ENCODE results near the gene MZT2B.
"Not testable (repeated sequence)": the region's sequence is repeated elsewhere in the genome, so short reads cannot be mapped to it uniquely, and the experiment has no call there.

The MZT2B gene

DNA sequence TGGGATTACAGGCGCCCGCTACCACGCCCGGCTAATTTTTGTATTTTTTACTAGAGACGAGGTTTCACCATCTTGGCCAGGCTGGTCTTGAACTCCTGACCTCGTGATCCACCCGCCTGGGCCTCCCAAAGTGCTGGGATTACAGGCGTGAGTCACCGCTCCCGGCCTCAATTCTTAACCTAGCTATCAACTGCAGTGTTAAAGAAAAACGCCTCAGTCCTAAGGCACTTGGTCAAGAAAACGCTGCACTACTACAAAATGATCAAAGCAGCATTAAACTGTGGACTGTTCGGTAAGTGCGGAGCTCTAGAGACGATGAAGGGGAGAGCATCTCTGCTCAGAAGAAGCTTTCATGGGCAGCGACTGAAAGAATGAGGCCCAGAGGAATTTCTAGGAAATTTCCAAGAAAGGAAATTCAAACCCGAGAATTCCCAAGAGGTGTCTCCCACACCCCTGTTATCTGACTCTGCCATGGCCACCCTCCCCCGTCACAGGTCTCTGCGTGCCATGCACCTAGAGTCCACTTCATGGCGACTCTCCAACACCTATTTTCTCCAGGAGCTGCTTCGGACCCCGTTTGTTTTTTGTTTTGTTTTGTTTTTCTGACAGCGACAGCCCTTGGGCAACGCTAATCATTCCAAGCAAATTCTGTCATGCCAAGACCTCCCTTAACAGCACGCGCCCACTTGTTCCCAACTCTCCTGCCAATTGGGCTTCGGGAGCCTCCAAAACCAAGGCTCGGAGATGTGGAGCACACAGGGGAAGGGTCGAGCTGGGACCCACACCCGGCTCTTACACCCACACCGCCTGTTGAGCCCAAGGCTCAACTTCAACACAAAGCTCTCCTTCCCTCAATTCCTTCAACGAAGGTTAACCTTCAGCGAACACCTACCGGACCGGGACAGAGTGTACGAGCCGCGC lies 1.4 kb upstream of the MZT2B start:
- not testable (repeated sequence) for DNase-seq

DNA sequence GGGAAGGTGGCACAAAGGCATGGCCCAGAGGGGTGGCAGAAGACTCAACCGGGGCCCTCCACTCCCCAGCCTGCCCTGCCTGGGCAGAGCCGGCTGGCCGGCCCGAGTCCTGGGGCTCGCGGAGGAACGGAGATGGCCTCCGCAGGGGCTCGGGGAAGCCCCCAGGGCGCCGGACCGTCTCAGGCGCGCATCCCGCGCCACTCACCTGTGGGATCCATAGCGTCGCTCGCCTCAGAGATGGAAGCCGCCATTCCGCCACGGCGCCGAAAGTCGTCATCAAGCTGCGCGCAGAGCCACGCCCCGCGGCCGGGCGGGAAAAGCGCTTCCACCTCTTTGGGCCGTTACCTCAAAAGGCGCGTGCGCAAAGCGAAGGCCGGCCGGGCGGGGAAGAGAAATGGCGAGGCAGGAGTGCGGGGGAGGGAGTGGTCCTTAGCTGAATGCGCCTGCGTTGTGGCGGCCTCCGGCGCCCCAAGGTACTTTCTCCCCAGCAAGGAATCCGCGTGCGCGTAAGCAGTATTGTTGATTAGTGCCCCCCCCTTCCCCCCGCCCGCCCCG lies 660 bp upstream of the MZT2B start, which contains the start of gene SMPD4:
Gene SMPD4 (minus strand): TSS at position 278 of the 555 bp plus-strand sequence. CDS start 5,010 bp downstream, outside the sequence.
- peak; percentile 98 for DNase-seq

DNA sequence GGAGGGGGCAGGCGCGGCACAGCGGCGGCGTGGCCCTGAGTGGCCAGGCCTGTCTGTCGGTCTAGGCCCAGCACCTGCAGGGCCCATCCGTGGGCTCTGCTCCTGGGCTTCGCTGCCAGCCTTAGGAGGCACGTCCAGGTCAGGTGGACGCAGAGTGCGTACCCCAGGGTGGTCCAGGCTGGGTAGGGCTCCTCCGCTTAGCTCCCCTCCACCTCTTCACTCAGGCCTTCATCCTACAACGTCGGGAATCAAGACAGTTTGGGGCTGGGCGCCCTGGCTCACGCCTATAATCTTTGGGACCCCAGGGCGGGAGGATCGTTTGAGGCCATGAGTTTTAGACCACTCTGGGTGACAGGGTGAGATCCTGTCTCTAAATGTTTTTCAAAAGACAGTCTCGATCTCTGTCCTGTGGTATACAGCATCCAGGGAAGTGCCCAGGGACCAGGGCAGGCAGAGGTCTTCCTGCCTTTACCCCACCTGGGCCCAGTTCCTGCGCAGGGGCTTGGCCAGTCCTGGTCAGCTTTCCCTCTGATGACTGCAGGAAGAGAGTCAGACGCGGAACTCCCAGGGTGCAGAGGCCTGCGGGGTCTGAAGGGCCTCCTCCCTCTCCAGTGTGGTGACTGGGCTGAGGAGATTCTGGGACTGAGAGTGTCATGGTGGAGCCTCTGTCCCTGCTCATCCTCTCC lies 907 bp downstream of the MZT2B start:
- DNase-seq, result not testable (repeated sequence)

DNA sequence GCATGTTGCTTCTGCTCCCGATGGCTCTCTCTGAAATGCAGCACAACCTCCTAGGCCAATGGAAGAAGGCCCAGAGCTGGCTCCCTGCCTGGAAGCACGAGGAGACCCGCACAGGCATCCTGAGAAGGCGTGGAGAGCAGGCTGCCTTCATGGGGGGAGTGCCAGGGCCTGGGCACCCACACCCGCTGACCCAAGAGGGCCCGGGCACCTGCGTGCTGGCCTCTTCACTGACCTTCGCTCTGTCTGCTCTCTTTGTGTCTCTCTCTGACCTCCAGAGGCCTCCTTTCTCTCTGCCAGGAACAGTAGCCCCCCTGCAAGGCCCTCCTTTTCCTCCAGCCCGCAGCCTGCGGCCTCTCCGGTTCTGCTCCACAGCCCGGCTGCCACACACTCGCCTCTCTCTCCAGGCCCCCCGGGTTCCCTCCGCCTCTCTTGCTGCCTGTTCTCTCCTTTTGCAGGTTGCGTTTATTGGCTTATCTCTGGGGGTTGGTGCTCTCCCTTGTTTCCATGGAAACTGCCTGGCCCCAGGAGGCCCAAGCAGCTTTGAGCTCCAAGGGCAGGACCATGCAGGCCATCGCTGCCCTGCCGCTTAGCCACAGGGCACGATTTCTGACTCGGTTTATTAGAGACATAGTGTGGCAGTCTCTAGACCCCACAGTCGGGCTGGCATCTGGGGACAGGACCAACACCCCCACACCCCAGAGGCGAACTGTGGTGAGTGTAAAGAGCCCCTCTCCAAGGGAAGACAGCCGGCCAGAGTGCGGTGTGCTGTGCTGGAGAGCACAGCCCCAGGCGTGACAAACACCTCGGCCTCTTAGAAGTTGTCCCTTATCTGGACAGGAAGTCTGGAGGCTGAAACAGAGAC lies 1.7 kb downstream of the MZT2B start:
- DNase-seq, result no peak

DNA sequence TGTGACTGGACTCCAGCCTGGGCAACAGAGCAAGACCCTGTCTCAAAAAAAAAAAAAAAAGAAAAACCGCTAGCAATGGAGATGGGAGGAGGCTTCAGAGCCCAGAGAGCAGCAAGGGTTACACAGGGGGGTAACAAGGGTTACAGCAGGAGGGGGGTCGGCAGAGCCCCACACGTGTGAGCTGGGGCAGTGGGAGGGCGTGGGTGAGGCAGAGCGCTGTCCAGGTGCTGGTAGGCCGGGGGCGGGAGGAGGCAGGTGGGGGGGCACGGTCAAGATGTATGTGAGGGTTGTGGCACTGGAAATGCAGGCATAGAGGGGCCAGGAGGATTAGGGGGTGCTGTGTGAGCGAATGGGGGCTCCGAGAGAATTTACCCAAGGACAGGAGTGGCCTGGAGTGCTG lies 3.4 kb downstream of the MZT2B start:
- DNase-seq, result no peak

DNA sequence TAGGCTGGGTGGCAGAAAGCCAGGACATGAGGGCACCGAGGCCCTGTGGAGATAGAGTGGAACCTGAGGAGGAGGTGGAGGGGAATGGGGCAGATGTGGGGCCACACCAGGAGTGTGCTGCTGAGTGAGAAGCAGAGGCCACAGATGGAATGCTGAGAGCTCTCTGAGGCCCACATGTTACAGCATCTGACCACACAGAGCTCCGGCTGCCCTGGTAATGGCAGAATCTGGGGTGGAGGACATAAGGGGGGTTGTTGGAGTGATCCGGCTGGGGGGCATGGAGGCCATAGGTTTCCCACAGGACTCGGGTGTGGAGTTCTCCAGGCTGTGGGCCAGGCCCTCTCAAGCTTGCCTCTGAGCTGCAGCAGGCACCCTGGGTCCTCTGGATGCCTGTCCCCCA lies 3.8 kb downstream of the MZT2B start:
- DNase-seq, result no peak

DNA sequence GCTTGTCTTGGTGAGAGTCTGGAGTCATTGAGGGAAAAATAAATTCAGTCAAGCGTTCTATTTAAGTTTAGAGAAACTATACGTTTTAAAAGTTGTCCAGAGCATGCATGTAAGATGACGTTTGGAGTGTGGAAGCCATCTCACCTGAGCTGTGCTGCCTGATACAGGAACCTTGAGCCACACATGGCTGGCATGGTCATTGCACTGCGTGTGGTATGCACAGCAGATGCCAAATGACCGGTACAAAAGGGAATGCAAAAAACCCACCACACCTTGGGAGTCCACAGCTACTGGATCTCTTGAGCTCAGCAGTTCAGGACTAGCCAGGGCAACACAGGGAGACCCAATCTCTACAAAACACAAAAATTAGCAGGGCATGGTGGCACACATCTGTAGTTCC lies 4.3 kb downstream of the MZT2B start:
- DNase-seq, result no peak

DNA sequence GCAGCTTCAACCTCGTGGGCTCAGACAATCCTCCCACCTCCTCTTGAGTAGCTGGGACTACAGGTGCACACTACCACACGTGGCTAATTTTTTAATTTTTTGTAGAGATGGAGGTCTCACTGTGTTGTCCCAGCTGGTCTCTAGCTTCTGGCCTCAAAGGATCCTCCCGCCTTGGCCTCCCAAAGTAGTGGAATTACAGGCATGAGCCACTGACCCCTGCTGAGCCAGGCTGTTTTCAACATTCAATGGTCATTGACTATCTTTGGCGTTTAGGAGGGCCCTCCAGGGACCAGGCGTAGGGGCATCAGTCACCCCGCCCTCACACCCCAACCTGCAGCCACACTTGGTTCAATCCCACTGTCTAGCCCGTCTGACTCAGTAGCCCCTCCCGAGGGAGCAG lies 5.2 kb downstream of the MZT2B start:
- DNase-seq, result no peak

DNA sequence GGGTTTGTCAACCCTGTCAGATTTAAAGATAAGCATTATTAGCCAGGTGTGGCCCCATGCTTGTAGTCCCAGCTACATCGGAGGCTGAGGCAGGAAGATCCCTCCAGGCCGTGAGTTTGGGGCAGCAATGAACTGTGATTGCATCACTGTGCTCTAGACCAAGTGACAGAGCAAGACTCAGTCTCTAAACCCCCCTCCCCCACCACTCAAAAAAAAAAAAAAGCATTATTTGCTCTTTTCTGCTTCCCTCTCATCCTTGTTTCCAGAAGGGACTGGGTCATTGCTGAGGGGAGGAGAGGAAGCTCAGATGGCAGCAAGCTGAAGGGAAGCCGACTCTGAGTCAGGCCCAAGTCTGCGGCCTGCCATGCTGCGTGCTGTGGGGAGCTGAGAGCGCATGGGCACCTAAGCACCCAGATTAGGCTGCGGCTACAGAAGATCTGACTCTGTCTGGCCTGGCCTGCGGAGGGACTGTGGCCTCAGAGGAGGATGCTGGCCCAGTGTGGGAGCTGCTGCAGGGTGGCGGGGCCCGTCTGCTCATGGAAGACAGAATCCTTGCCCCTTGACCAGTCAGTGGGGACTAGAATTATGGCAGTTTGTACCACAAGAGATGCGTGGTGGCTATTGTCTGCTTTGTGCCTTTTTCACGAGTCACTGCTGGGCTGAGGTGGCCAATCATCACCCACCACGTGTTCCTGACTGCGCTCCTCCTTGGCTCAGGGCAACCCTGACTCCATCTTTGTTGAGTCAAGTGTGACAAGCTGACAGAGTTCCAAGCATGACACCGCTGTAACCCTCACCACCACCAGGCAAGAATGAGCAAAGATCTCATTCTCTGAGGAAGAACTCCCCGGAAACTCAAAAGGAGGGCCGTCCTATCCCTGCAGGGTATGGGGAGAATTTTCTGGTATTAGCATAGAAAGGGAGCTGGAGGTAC lies 6.1 kb downstream of the MZT2B start:
- not testable (repeated sequence) for DNase-seq

DNA sequence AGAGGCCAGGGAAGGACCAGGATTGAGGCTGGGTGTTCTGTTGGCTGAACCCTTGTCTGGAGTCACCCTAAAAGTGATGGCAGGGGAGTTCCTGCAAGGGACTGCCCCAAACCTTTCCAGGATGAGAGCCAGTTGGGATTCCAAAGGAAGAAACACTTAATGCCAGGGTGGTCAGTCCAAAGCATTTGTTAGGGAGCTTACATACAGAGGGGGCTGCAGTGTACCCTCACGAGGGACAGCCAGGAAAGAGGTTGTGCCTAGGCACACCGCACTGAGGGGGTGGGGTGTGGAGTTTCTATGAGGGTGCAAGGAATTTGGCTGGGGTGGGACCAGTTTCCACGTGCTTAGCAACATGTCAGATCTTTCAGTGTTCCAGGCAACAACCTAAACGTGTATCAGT lies 6.9 kb downstream of the MZT2B start:
- not testable (repeated sequence) for DNase-seq

DNA sequence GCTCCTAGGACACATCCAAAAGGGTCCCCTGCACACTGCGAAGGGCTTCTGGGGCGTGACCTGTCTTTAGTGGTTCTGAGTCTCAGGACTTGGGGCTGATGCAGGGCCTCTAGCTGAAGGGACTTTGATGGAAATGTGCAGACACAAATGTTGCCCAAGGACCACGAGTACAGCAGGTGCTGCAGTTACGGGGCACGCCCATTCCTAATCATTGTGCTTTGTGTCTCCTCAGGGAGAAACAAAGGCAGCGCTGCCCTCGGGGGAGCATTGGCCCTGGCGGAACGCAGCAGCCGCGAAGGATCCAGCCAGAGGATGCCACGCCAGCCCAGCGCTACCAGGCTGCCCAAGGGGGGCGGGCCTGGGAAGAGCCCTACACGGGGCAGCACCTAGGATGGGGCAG lies 8.2 kb downstream of the MZT2B start:
- DNase-seq, result no peak

DNA sequence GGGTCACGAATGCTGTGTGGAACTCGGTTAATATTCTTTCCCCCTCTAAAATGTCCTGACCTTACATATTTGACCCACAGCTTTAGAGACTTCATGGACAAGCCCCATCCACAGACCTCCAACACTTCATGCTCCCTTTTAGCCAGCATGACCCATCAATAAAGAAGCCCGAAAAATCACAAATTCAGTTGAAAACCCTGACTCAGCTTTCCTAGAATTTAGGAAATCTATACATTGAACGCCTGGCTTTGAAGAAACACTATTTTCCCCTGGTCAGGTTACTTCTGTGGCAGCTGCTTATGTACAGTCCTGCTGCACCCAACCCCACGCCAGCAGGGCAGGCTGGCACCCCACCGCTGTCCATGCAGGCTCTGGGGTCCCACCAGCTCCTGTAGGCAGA lies 9.3 kb downstream of the MZT2B start:
- not testable (repeated sequence) for DNase-seq

DNA sequence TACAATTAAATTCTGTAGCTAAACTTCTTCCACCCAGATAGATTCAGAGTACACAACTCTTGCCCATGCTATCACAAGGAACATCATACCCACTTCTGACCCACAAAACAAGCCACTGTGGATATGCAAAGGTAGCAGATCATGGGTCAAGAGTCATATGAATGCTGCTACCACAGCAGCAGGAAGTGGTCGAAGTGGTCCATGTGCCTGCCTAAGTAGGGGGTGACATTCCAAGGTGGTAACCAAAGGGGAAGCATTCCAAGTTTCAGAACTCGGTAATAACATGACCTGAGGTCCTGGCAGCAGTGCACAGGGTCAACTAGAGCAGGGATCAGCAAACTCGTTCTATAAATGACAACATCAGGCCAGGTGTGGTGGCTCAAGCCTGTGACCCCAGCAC lies 10.4 kb downstream of the MZT2B start:
- not testable (repeated sequence) for DNase-seq

DNA sequence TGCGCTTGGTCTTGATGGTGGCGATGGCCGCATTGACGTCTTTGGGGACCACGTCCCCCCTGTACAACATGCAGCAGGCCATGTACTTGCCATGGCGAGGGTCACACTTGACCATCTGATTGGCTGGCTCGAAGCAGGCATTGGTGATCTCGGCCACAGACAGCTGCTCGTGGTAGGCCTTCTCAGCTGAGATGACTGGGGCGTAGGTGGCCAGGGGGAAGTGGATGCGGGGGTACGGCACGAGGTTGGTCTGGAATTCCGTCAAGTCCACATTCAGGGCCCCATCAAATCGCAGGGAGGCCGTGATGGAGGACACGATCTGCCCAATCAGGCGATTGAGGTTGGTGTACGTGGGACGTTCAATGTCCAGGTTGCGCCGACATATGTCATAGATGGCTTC lies 11.8 kb downstream of the MZT2B start:
- DNase-seq, result not testable (repeated sequence)

DNA sequence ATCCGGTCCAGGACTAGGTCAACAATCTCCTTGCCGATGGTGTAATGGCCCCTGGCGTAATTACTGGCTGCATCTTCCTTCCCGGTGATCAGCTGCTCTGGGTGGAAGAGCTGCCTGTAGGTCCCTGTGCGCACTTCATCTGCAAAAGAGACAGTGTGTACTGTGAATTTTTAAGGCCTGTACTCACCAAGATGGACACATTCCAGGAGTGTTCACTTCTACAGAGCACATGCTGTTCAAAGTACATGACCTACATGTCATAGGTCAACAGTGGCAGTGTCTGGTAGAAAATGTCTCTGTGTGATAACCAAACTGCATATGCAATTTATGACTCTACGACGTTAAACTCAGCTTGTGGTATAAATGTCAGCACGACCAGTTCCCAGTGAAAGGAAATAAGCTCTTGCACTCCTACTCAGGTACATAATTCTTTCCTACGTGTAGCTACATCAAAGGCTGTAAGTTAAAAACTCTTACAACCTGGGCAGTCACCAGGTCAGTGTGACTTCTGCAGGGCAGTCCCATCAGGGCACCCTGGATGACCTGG lies 13.1 kb downstream of the MZT2B start:
- not testable (repeated sequence) for DNase-seq

DNA sequence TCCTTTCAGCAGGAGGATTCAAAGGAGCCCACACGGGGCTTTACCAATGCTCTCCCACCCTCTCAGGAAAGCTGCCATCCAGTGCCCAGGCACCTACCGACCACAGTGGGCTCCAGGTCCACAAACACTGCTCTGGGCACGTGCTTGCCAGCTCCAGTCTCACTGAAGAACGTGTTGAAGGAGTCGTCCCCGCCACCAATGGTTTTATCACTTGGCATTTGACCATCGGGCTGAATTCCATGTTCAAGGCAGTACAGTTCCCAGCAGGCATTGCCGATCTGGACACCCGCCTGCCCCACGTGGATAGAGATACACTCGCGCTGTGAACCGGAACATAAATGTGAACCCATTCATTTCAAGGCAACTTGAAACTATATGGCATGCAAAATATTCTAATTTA lies 14.0 kb downstream of the MZT2B start:
- DNase-seq, result not testable (repeated sequence)

DNA sequence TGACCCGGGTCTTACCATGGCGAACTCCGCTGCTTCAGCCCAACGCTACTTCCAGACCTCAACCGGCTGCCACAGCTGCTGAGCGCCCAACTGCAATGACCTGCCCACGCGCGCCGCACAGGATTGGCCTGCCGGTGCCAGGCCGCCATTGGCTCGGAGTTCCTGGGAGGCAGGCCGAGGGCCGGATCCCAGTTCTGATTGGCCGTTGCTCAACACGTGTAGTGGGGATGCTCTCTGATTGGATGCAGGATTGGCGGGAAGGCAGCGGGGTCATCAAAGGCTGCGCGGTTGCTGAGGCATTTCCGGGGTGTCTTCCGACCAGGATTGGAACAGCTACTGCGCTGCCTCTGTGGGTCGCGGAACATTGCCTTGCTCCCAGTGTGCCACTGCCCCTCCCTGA lies 16.3 kb downstream of the MZT2B start, which contains the start of gene TUBA3E:
Gene TUBA3E (minus strand): TSS at position 97 of the 400 bp plus-strand sequence. CDS start 79 bp downstream, at position 18.
- no peak for DNase-seq

DNA sequence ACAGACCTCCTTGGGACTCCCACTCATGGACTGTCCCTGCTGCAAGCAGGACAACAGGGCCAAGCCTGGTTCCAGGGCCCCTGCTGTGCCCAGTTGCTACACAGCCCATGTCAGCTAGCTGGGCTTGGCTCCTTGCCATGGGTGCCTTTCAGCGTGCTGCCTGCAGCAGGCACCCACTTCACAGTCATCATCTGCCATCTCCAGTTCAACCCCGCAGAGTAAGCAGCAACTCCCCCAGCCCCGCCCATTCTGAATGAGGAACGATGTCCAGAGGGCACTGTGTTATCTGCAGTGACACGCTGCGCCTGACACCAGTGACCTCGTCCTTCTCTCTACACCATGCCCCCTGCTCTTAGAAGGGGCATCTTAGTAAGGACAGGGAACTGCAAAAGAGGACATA lies 20.5 kb downstream of the MZT2B start:
- not testable (repeated sequence) for DNase-seq

DNA sequence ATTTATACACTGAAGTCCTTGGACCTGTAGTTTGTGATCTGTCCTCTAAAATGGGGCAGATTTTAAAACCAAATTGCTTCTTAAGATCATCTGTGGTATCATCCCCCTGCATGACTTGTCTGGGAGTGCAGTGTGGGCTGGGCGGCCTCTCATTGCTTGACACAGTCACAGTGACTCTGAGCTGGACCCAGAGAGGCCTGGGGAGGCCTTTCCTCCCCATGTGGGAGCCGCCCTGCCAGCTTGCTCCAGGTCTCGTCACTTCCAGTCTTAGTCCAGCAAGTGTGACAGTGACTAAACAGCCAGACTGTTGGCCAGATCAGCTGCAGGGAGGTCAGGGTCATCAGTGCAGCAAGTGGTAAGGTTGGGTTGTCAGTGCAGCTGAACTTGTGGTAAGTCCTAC lies 21.1 kb downstream of the MZT2B start:
- DNase-seq, result not testable (repeated sequence)

DNA sequence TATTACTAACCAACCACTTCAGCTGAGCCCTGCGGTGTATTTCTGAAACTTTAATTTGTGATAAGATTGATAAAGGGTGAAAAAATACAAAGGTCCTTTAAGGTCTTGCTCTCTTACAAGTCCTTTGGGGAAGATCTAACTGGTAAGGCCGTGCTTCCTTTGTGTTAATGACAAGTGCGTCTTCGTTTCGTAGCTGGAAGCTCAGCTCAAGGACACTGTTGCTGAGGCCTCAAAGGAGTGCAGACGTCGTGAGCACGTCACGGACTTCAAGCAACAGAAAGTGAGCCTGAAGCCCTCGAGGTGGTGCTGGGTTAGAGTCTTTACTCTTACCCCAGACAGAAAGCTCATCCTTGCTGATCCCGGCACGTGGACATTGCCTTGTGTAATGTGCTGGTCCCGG lies 25.0 kb downstream of the MZT2B start:
- not testable (repeated sequence) for DNase-seq

DNA sequence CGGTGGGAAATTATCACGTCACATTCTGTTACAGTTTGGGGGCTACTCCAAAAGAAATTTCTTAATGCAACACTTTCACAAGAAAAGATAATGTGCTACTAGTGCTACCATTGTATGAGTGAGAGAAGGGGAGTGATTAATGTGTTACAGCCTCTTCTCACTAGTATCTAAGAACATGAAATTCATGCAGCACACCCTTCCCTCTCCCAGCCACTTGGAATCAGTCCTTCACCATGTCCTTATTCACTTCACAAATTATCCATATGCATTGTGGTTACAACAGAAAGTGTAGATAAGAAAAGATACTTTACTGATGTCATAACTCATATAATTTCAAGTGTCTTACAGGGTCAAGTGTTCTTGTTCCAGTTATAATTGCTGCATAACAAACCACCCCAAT lies 37.1 kb downstream of the MZT2B start:
- not testable (repeated sequence) for DNase-seq

All from CD4-positive, alpha-beta T cell treated with Interleukin-4 for 4 hours (primary cell).